ENCODE data around the gene ACP4. TPM values are rescaled to one million over a fixed set of nuclear protein-coding genes. Genes with fewer than 3 reads are reported as not detected.
A peak's percentile ranks its signal among the peaks of the same experiment; 100 is the strongest.

The ACP4 gene
- total RNA-seq (2013) = not detected
- polyA plus RNA-seq (not detected), polyA minus RNA-seq (not detected in 2 replicates), total RNA-seq (0 to 0.15 (median 0) reads per million in 11 experiments)

- Histone ChIP-seq H3K9ac (ENCODE audit: insufficient read depth, low read length, poor library complexity, severe bottlenecking) (no peak within 1 kb of the TSS), H3K79me2 (ENCODE audit: insufficient read depth, low read length) (no peaks in the 10 kb centered on the region), H3K4me2 (replicated peaks; ENCODE audit: extremely low read depth, low read length, poor library complexity, severe bottlenecking) (no peak within 1 kb of the TSS), H3K27me3 (ENCODE audit: control insufficient read depth in 2 of 2, insufficient read depth in 2 of 2, low read length in 2 of 2) (no peaks in the 10 kb centered on the region), H3K27ac (ENCODE audit: low read depth in 1 of 2, low read length in 2 of 2) (no peak within 1 kb of the TSS), H3K4me3 (replicated peaks in 1 of 3; ENCODE audit: low read depth in 2 of 3, low read length in 3 of 3) (no peak within 1 kb of the TSS), H4K20me1 (ENCODE audit: insufficient read depth, low read length) (no peaks in the 10 kb centered on the region), H3K4me1 (ENCODE audit: control insufficient read depth in 1 of 2, insufficient read depth in 2 of 2, low read length in 2 of 2) (no peaks in the 10 kb centered on the region), H3K36me3 (replicated peaks in 1 of 2; ENCODE audit: control insufficient read depth in 1 of 2, insufficient read depth in 2 of 2, low read length in 2 of 2) (no peaks in the 10 kb centered on the region), H2AFZ (ENCODE audit: insufficient read depth, low read depth, low read length, poor library complexity, severe bottlenecking) (no peak within 1 kb of the TSS), H3K9me3 (replicated peaks in 1 of 2; ENCODE audit: control insufficient read depth in 1 of 2, insufficient read depth in 1 of 2, low read length in 2 of 2) (no peaks in the 10 kb centered on the region)
- H3K9me3 Mint-ChIP-seq = no peaks in the 10 kb centered on the region
- no peak within 1 kb of the TSS for H3K4me3 Mint-ChIP-seq
- peaks cover 2% of the 10 kb centered on the region for H3K4me1 Mint-ChIP-seq
- intact Hi-C loops (cut with micrococcal nuclease) = no loop called here
- H3K36me3 Mint-ChIP-seq = peaks cover 0 to under 1% of the 10 kb centered on the region in 2 donors
- WGBS (ENCODE audit: insufficient coverage) = 98% methylated on average over 4 of the region's 15 CpGs
- H3K27me3 Mint-ChIP-seq (ENCODE audit: low read depth in 3 of 3) = peaks cover 1 to 8% (median 4%) of the 10 kb centered on the region in 3 donors
- no peak for TF ChIP-seq CTCF (IDR thresholded peaks at IDR 0.05)
- DNase-seq = no peak
- H3K27ac Mint-ChIP-seq = peak within 1 kb of the TSS in 3 of 7 donors; percentile 33 to 42 (median 35)
These were observed at the start of gene ACP4 for GRCh38 chr19:50790396-50790795. TSS of gene ACP4 (plus strand) at chr19:50790415. CDS start at chr19:50790415, 0 bp downstream.

GRCh38 chr19:50741179-50741933 is 48.9 kb upstream of the ACP4 start:
- no peak for TF ChIP-seq CTCF (IDR thresholded peaks at IDR 0.05)
- no peaks in the 10 kb centered on the region for H3K36me3 Mint-ChIP-seq
- no peak for DNase-seq
- Histone ChIP-seq H3K4me2 (replicated peaks; ENCODE audit: extremely low read depth, low read length, poor library complexity, severe bottlenecking) (no peak overlapping the region), H3K9me3 (replicated peaks in 1 of 2; ENCODE audit: control insufficient read depth in 1 of 2, insufficient read depth in 1 of 2, low read length in 2 of 2) (no peaks in the 10 kb centered on the region), H3K9ac (ENCODE audit: insufficient read depth, low read length, poor library complexity, severe bottlenecking) (no peak overlapping the region), H3K4me1 (ENCODE audit: control insufficient read depth in 1 of 2, insufficient read depth in 2 of 2, low read length in 2 of 2) (no peaks in the 10 kb centered on the region), H3K36me3 (replicated peaks in 1 of 2; ENCODE audit: control insufficient read depth in 1 of 2, insufficient read depth in 2 of 2, low read length in 2 of 2) (no peaks in the 10 kb centered on the region), H4K20me1 (ENCODE audit: insufficient read depth, low read length) (no peaks in the 10 kb centered on the region), H3K79me2 (ENCODE audit: insufficient read depth, low read length) (no peaks in the 10 kb centered on the region), H3K27me3 (ENCODE audit: control insufficient read depth in 2 of 2, insufficient read depth in 2 of 2, low read length in 2 of 2) (peaks cover 0 to 5% of the 10 kb centered on the region in 2 donors), H3K4me3 (replicated peaks in 1 of 3; ENCODE audit: low read depth in 2 of 3, low read length in 3 of 3) (no peak overlapping the region), H2AFZ (ENCODE audit: insufficient read depth, low read depth, low read length, poor library complexity, severe bottlenecking) (no peak overlapping the region), H3K27ac (ENCODE audit: low read depth in 1 of 2, low read length in 2 of 2) (no peak overlapping the region)
- 67% methylated on average over 12 of the region's 18 CpGs for WGBS (ENCODE audit: insufficient coverage)
- peak overlapping the region in 1 of 7 donors; percentile 75 for H3K27ac Mint-ChIP-seq
- peaks cover 9 to 35% (median 16%) of the 10 kb centered on the region in 3 donors for H3K27me3 Mint-ChIP-seq (ENCODE audit: low read depth in 3 of 3)
- peaks cover 2% of the 10 kb centered on the region for H3K4me1 Mint-ChIP-seq
- no peak overlapping the region for H3K4me3 Mint-ChIP-seq
- H3K9me3 Mint-ChIP-seq = peaks cover 0 to 2% (median 0%) of the 10 kb centered on the region in 7 donors
- intact Hi-C loops (cut with micrococcal nuclease) = no loop called here

All from CD14-positive monocyte (primary cell).